ENCODE results near the gene BET1.
"Not testable (repeated sequence)": the region's sequence is repeated elsewhere in the genome, so short reads cannot be mapped to it uniquely, and the experiment has no call there.

Gene BET1

GRCh38 chr7:94029976-94030375 lies 25.8 kb upstream of the BET1 start:
- TF ChIP-seq, protein P1, sequence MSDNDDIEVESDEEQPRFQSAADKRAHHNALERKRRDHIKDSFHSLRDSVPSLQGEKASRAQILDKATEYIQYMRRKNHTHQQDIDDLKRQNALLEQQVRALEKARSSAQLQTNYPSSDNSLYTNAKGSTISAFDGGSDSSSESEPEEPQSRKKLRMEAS (IDR thresholded peaks at IDR 0.05; ENCODE audit: low read depth, low read length): no peak
- no peak for TF ChIP-seq MYC (IDR thresholded peaks at IDR 0.05; ENCODE audit: low read depth, low read length)
- no peak for TF ChIP-seq CTCF (IDR thresholded peaks at IDR 0.05; ENCODE audit: low read depth, low read length)
- TF ChIP-seq POLR2A (IDR thresholded peaks at IDR 0.05; ENCODE audit: extremely low read depth, insufficient read length): no peak
- no peak for DNase-seq (ENCODE audit: low read depth)
- no peak overlapping the region for H3K4me3 ChIP-seq (ENCODE audit: low read depth, low read length)

DNA sequence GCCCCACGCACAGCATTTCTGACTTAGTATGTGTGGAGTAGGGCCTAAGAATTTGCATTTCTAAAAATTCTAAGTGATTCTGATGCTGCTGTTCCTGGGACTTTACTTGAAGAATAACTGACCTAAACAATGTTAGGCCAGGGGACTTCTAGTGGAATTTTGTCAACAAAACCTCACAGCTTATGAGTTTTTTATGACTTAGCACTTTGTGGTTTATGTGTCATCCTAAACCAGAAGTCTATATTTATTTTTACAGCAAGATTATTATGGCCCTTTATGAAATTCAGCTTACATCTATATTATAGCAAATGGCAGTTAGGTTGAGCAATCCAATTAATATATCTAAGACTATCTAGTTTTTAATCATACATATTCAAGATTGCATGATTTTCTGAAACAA lies 24.6 kb upstream of the BET1 start:
- H3K4me3 ChIP-seq (ENCODE audit: low read depth, low read length): no peak overlapping the region
- peak; percentile 21 for DNase-seq (ENCODE audit: low read depth)
- no peak for TF ChIP-seq CTCF (IDR thresholded peaks at IDR 0.05; ENCODE audit: low read depth, low read length)
- TF ChIP-seq MYC (IDR thresholded peaks at IDR 0.05; ENCODE audit: low read depth, low read length): no peak
- TF ChIP-seq, protein P1 (IDR thresholded peaks at IDR 0.05; ENCODE audit: low read depth, low read length): no peak
- TF ChIP-seq POLR2A (IDR thresholded peaks at IDR 0.05; ENCODE audit: extremely low read depth, insufficient read length): no peak

DNA sequence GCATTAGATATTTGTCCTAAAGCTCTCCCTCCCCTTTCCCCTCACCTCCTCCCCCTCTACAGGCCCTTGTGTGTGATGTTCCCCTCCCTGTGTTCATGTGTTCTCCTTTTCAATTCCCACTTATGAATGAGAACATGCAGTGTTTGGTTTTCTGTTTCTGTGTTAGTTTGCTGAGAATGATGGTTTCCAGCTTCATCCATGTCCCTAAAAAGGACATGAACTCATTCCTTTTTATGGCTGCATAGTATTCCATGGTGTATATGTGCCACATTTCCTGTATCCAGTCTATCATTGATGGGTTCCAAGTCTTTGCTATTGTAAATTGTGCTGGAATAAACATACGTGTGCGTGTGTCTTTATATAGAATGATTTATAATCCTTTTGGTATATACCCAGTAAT lies 22.5 kb upstream of the BET1 start:
- H3K4me3 ChIP-seq (ENCODE audit: low read depth, low read length); DNase-seq (ENCODE audit: low read depth): not testable (repeated sequence)

GRCh38 chr7:94022550-94022949 lies 18.4 kb upstream of the BET1 start:
- no peak overlapping the region for H3K4me3 ChIP-seq (ENCODE audit: low read depth, low read length)
- TF ChIP-seq CTCF (IDR thresholded peaks at IDR 0.05; ENCODE audit: low read depth, low read length): no peak
- TF ChIP-seq, protein P1 (IDR thresholded peaks at IDR 0.05; ENCODE audit: low read depth, low read length): no peak
- TF ChIP-seq POLR2A (IDR thresholded peaks at IDR 0.05; ENCODE audit: extremely low read depth, insufficient read length): no peak
- TF ChIP-seq MYC (IDR thresholded peaks at IDR 0.05; ENCODE audit: low read depth, low read length): no peak
- peak; percentile 23 for DNase-seq (ENCODE audit: low read depth)

DNA sequence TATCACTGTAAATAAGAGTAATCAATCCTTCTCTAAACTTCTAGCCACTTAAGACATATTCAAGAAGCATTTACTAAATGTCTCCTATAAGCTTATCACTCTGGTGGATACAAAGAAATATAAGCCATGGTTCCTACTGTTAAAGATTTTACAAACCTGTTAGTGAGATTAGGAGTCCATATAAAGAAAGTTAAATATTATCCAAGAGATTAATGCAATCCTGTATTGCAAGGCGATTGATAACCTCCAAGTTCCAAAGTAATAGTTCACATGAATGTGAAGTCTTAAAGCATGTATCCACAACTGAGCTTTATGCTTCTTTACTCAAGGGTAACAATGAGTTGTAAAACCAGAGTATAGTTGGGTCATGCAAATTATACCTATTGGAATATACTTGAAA lies 12.6 kb upstream of the BET1 start:
- H3K4me3 ChIP-seq (ENCODE audit: low read depth, low read length): no peak overlapping the region
- TF ChIP-seq POLR2A (IDR thresholded peaks at IDR 0.05; ENCODE audit: extremely low read depth, insufficient read length) (no peak), MYC (IDR thresholded peaks at IDR 0.05; ENCODE audit: low read depth, low read length) (no peak), CTCF (IDR thresholded peaks at IDR 0.05; ENCODE audit: low read depth, low read length) (no peak)
- TF ChIP-seq, protein P1 (IDR thresholded peaks at IDR 0.05; ENCODE audit: low read depth, low read length): no peak
- no peak for DNase-seq (ENCODE audit: low read depth)

GRCh38 chr7:94015538-94015937 lies 11.4 kb upstream of the BET1 start:
- H3K4me3 ChIP-seq (ENCODE audit: low read depth, low read length): no peak overlapping the region
- TF ChIP-seq CTCF (IDR thresholded peaks at IDR 0.05; ENCODE audit: low read depth, low read length) (no peak), POLR2A (IDR thresholded peaks at IDR 0.05; ENCODE audit: extremely low read depth, insufficient read length) (no peak), MYC (IDR thresholded peaks at IDR 0.05; ENCODE audit: low read depth, low read length) (no peak)
- TF ChIP-seq, protein P1 (IDR thresholded peaks at IDR 0.05; ENCODE audit: low read depth, low read length): no peak
- no peak for DNase-seq (ENCODE audit: low read depth)
